GM12892 (cell line): Measurements from ENCODE around the gene HSF5.

ENCODE experiments used
- POLR2A ChIP-seq: IDR thresholded peaks from 2 replicates; pipeline ENCODE4 v1.6.1; 2011; ENCODE audit warnings: low read depth, low read length, control low read depth
- TAF1 ChIP-seq: IDR thresholded peaks from 2 replicates; pipeline ENCODE4 v1.6.1; 2011; ENCODE audit warnings: low read depth, mild to moderate bottlenecking, control low read depth, low read length, borderline replicate concordance

GRCh38 chr17:58421711-58422110, 66.5 kb downstream of the HSF5 start:
- no peak for TF ChIP-seq POLR2A
- TF ChIP-seq TAF1, result no peak
